HepG2 (cell line): Measurements from ENCODE around the gene KCNH1. TPM values are rescaled to one million over a fixed set of nuclear protein-coding genes. Genes with fewer than 3 reads are reported as not detected.

Source experiments
- ATAC-seq: fragments of 200-7000 bp; cut with Tn5 transposase; 3 replicates; pipeline ENCODE4 v1.9.1; 2020; ENCODE audit warnings: mild to moderate bottlenecking, moderate library complexity
- BruUV-seq: library from RNA; stranded (reverse); fragments of 400-500 nt; replicated peaks from 2 replicates; lab custom pipeline; 2021; lab: Mats Ljungman, UMichigan
- CTCF ChIA-PET: fragments of 300-600 bp; formaldehyde crosslinking; extraction: SDS; loops from one replicate; lab custom pipeline; 2021; ENCODE audit warnings: low total read pairs, inconsistent platforms, low intra/inter-chr PET ratio; lab: Yijun Ruan, JAX
- POLR2A ChIA-PET: fragments of 350-600 bp; sonication (Branson Sonifier 250); formaldehyde crosslinking; loops from one replicate; lab custom pipeline; 2020; ENCODE audit warnings: antibody characterized with exemption, inconsistent platforms; lab: Yijun Ruan, JAX
- DNase-seq: peaks from one replicate; pipeline ENCODE4 v3.0.0-alpha.2; 2015; ENCODE audit warnings: low spot score
- FAIRE-seq: peaks from 3 replicates; lab custom pipeline; 2011; peaks lifted over from hg19 to GRCh38; lab: Jason Lieb, UNC
- H2AFZ ChIP-seq: one replicate; pipeline ENCODE4 v1.6.1; 2011; ENCODE audit warnings: low read length, inconsistent platforms
- H3K27ac ChIP-seq: fragments of 300-600 bp; 3 replicates; pipeline ENCODE4 v1.8.0; 2011; ENCODE audit warnings: mixed run types, mild to moderate bottlenecking, mixed read lengths, low read length, inconsistent platforms; ENCODE audit not compliant: insufficient read depth; ENCODE audit errors: extremely low read length
- H3K27me3 ChIP-seq, 2 experiments: fragments of 200-600 bp in 1 of 2; 2 replicates in 1 of 2; 3 replicates in 1 of 2; pipeline versions ENCODE4 v1.6.0 to v1.8.0; 2011; ENCODE audit warnings: low read length in 2 of 2, mild to moderate bottlenecking in 2 of 2, moderate library complexity in 2 of 2, inconsistent platforms in 1 of 2; ENCODE audit not compliant: insufficient read depth in 2 of 2, control insufficient read depth in 1 of 2
- H3K36me3 ChIP-seq, 2 experiments: fragments of 200-600 bp in 1 of 2; replicated peaks in 1 of 2; 2 replicates in 1 of 2; 3 replicates in 1 of 2; pipeline versions ENCODE4 v1.5.1 to v1.8.0; 2011; ENCODE audit warnings: low read length in 2 of 2, inconsistent platforms in 1 of 2; ENCODE audit not compliant: insufficient read depth in 2 of 2, control insufficient read depth in 1 of 2
- H3K4me1 ChIP-seq: 2 replicates; pipeline ENCODE4 v1.5.1; 2012; ENCODE audit warnings: low read length, inconsistent platforms; ENCODE audit not compliant: insufficient read depth
- H3K4me2 ChIP-seq: 2 replicates; pipeline ENCODE4 v1.6.0; 2011; ENCODE audit warnings: low read depth, low read length, inconsistent platforms
- H3K4me3 ChIP-seq, 3 experiments: fragments of 200-600 bp in 1 of 3; sonication (generic), shearing (Covaris generic) in 1 of 3; replicated peaks in 1 of 3; 2 replicates each; pipeline ENCODE4 v1.5.1; 2011 to 2016; ENCODE audit warnings: low read length in 3 of 3, inconsistent platforms in 2 of 3, low read depth in 2 of 3, mild to moderate bottlenecking in 2 of 3, control low read depth in 1 of 3, mixed read lengths in 1 of 3; ENCODE audit not compliant: insufficient read depth in 1 of 3
- H3K79me2 ChIP-seq: one replicate; pipeline ENCODE4 v1.6.1; 2011; ENCODE audit warnings: low read length, inconsistent platforms; ENCODE audit not compliant: insufficient read depth
- H3K9ac ChIP-seq: 2 replicates; pipeline ENCODE4 v1.6.0; 2011; ENCODE audit warnings: mild to moderate bottlenecking, low read depth, low read length, inconsistent platforms; ENCODE audit not compliant: insufficient read depth
- H3K9me3 ChIP-seq: 2 replicates; pipeline ENCODE4 v1.5.1; 2012; ENCODE audit warnings: mild to moderate bottlenecking, low read length
- H4K20me1 ChIP-seq: 2 replicates; pipeline ENCODE4 v1.6.0; 2011; ENCODE audit warnings: inconsistent platforms, mild to moderate bottlenecking, low read length, moderate library complexity; ENCODE audit not compliant: insufficient read depth
- HOXA3 ChIP-seq: sonication (generic); formaldehyde crosslinking; IDR thresholded peaks from 2 replicates; pipeline ENCODE4 v1.5.0; 2020; ENCODE audit warnings: missing genetic modification reagents
- ISL2 ChIP-seq: sonication (generic); formaldehyde crosslinking; IDR thresholded peaks from 2 replicates; pipeline ENCODE4 v1.5.0; 2020; ENCODE audit warnings: missing genetic modification reagents
- PLSCR1 ChIP-seq: sonication (generic); formaldehyde crosslinking; IDR thresholded peaks from 2 replicates; pipeline ENCODE4 v1.5.0; 2020; ENCODE audit warnings: missing genetic modification reagents, mild to moderate bottlenecking, borderline replicate concordance
- ZBTB33 ChIP-seq: sonication (generic); formaldehyde crosslinking; IDR thresholded peaks from 2 replicates; pipeline ENCODE4 v1.4.0; 2020; ENCODE audit warnings: missing genetic modification reagents
- ZFP91 ChIP-seq: sonication (generic); formaldehyde crosslinking; IDR thresholded peaks from 2 replicates; pipeline ENCODE4 v1.9.0; 2022; ENCODE audit warnings: missing genetic modification reagents, mild to moderate bottlenecking, borderline replicate concordance
- ZNF121 ChIP-seq: sonication (generic); formaldehyde crosslinking; IDR thresholded peaks from 2 replicates; pipeline ENCODE4 v1.5.0; 2020; ENCODE audit warnings: mild to moderate bottlenecking, missing genetic modification reagents
- ZNF639 ChIP-seq: conservative IDR thresholded peaks from 2 replicates; pipeline ENCODE4 v1.6.1; 2018; ENCODE audit warnings: missing genetic modification reagents
- ZNF710 ChIP-seq: sonication (generic); formaldehyde crosslinking; IDR thresholded peaks from 2 replicates; pipeline ENCODE4 v1.5.0; 2020; ENCODE audit warnings: mild to moderate bottlenecking, missing genetic modification reagents, borderline replicate concordance
- ZNF720 ChIP-seq: sonication (generic); formaldehyde crosslinking; IDR thresholded peaks from 2 replicates; pipeline ENCODE4 v1.4.0; 2020; ENCODE audit warnings: missing genetic modification reagents
- WGBS: methylation state at CpG from one replicate; pipeline ENCODE4 v1.1.6; 2017; ENCODE audit warnings: low lambda C conversion rate; 5-methylcytosine and 5-hydroxymethylcytosine counted together
- in situ Hi-C: cut with HindIII; loops from 2 replicates; pipeline ENCODE4 v1.10.0; 2017; ENCODE audit warnings: low pct_unique_long_range_greater_than_20kb; ENCODE audit not compliant: extremely low pct_ligation_motif_present
- intact Hi-C: fragments of 100-400 bp; cut with micrococcal nuclease; formaldehyde crosslinking; loops from one replicate; pipeline ENCODE4 v1.10.0; 2022; ENCODE audit not compliant: unreplicated experiment
- polyA plus RNA-seq, 8 experiments: library from polyadenylated mRNA; depleted of rRNA in 3 of 8; stranded (reverse) in 7 of 8; unstranded in 1 of 8; fragments of >200 nt; fragmentation: Illumina TruSeq in 4 of 8; extraction: Trizol in 4 of 8; gene quantifications; 2 replicates each; pipeline versions ENCODE4 v1.2.1 to v1.2.3, GENCODE V29; 2011 to 2016; ENCODE audit warnings: low read depth in 4 of 8, missing spikeins in 1 of 8, mixed read lengths in 1 of 8; ENCODE audit not compliant: insufficient read depth in 1 of 8
- total RNA-seq, 5 experiments: library from RNA; depleted of rRNA; stranded (reverse); fragments of >200 nt; fragmentation: Illumina TruSeq; extraction: Trizol; gene quantifications; 2 replicates each; pipeline ENCODE4 v1.2.3, GENCODE V29; 2016; ENCODE audit warnings: low read depth in 1 of 5

Gene KCNH1
- total and polyA plus RNA-seq, 2 of the 13 experiments (the other 11 are each of a cell fraction or from before 2014, with no cell fraction given): not detected

- Histone ChIP-seq H3K4me2 (no peak overlapping the region), H3K4me3 (peak overlapping the region in 1 of 3 experiments; percentile 61; a peak in 1 of 6 replicates)
Observed at GRCh38 chr1:211132721-211133392, 1.1 kb downstream of the KCNH1 start.

More at GRCh38 chr1:211132721-211133392, 1.1 kb downstream of the KCNH1 start:
- TF ChIP-seq HOXA3 (CRISPR knock-in tag): no peak
- TF ChIP-seq ISL2 (CRISPR knock-in tag): no peak
- no peak for TF ChIP-seq ZBTB33
- TF ChIP-seq ZNF710 (CRISPR knock-in tag): no peak
- TF ChIP-seq PLSCR1 (CRISPR knock-in tag): no peak
- no peak for TF ChIP-seq ZNF720 (CRISPR knock-in tag)
- TF ChIP-seq ZNF639 (CRISPR knock-in tag): no peak
- no peak for TF ChIP-seq ZFP91 (CRISPR knock-in tag)
- no peak for TF ChIP-seq ZNF121
- Histone ChIP-seq H2AFZ (no peak overlapping the region), H4K20me1 (no peaks in the 10 kb centered on the region), H3K36me3 (no peaks in the 10 kb centered on the region), H3K79me2 (no peaks in the 10 kb centered on the region), H3K27me3 (peaks cover 5 to 21% of the 10 kb centered on the region in 2 experiments), H3K27ac (no peak overlapping the region), H3K9ac (no peak overlapping the region), H3K9me3 (no peaks in the 10 kb centered on the region), H3K4me1 (peaks cover 12% of the 10 kb centered on the region; the same call in 1 of the 2 replicates)
- FAIRE-seq (no peak), DNase-seq (no peak), ATAC-seq (no peak)
- 26% methylated on average over 17 of the region's 20 CpGs for WGBS
- in situ Hi-C loops: loop anchor here (5.0 to 10.0 kb wide), 3 partner anchors 428 to 728 kb away; no protein-coding TSS in a partner anchor
- no TSS peak for BruUV-seq
- ChIA-PET POLR2A (no interaction called here), CTCF (interaction anchor here (4.4 kb wide), 1 partner anchor 548 kb away, joined by 38 read pairs; no protein-coding TSS in a partner anchor)
- intact Hi-C loops: loop anchor here (10.0 kb wide), 2 partner anchors 122 to 178 kb away; partner anchors contain the start of gene RCOR3
